Activated CD8-positive, alpha-beta memory T cell treated with anti-CD3 and anti-CD28 coated beads for 4 hours (primary cell): Measurements from ENCODE around the gene COG8.
A peak's percentile ranks its signal among the peaks of the same experiment; 100 is the strongest.
"Not testable (repeated sequence)": the region's sequence is repeated elsewhere in the genome, so short reads cannot be mapped to it uniquely, and the experiment has no call there.

Experiments
- DNase-seq, 2 donors: peaks; one replicate each; pipeline ENCODE4 v3.0.0-alpha.2; 2020; ENCODE audit warnings: low read depth in 2 of 2

The COG8 gene

GRCh38 chr16:69293401-69293800 is 46.0 kb downstream of the COG8 start:
- no peak for DNase-seq

DNA sequence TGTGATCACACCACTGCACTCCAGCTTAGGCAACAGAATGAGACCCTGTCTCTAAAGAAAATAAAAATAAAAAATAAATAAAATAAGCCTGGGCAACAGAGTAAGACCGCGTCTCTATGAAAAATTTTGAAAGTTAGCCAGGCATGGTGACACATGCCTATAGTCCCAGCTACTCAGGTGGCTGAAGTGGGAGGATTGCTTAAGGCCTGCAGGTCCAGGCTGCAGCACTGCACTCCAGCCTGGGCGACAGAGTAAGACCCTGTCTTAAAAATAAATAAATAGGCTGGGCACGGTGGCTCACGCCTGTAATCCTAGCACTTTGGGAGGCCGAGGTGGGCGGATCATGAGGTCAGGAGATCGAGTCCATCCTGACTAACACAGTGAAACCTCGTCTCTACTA is 47.7 kb downstream of the COG8 start:
- not testable (repeated sequence) for DNase-seq

GRCh38 chr16:69286941-69287713 is 52.2 kb downstream of the COG8 start:
- peak in 1 of 2 donors; percentile 6 for DNase-seq

GRCh38 chr16:69285240-69285639 is 54.1 kb downstream of the COG8 start:
- no peak for DNase-seq

GRCh38 chr16:69283851-69284250 is 55.5 kb downstream of the COG8 start:
- no peak for DNase-seq

DNA sequence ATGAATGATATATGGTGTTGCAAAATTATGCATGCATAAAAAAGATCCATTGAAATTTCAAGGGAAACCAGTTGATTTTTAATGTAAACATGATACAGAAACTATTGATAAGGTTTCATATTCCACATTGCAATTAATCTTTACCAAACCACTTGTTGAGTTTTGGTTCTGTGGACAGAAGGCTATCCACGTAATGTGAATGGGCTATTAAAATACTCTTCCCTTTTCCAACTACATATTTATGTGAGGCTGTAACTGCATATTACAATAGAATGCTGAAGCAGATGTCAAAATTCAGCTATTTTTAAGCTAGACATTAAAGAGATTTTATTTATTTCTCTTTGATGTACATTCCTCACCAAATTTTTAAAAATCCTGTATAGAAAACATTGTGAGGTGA is 62.0 kb downstream of the COG8 start:
- DNase-seq, result no peak
